Astrocyte (in vitro differentiated cells and primary cell): ENCODE measurements around the gene MAPKAPK2.

Experiments used
- CTCF ChIP-seq: IDR thresholded peaks from 2 replicates; pipeline ENCODE4 v1.5.1; 2011; ENCODE audit warnings: low read depth, mild to moderate bottlenecking, inconsistent platforms, low read length, moderate library complexity; ENCODE audit not compliant: insufficient read depth
- EZH2 ChIP-seq: IDR thresholded peaks from 2 replicates; pipeline ENCODE4 v1.6.1; 2012; ENCODE audit warnings: mild to moderate bottlenecking, low read length, inconsistent platforms; ENCODE audit not compliant: insufficient read depth

- no peak for TF ChIP-seq EZH2
- TF ChIP-seq CTCF, result no peak
Observed at GRCh38 chr1:206783506-206783905, 98.8 kb downstream of the MAPKAPK2 start.
